MG63 (cell line): ENCODE data around the gene TSPAN11. TPM values are rescaled to one million over a fixed set of nuclear protein-coding genes. Genes with fewer than 3 reads are reported as not detected.

Experiments
- DNase-seq: peaks from one replicate; pipeline ENCODE4 v3.0.0-alpha.2; 2020
- H3K27me3 ChIP-seq: fragments of 250-450 bp; sonication (Bioruptor Pico); 2 replicates; pipeline ENCODE4 v1.5.1; 2020; ENCODE audit warnings: mild to moderate bottlenecking, moderate library complexity
- H3K36me3 ChIP-seq: fragments of 250-450 bp; sonication (Bioruptor Pico); 2 replicates; pipeline ENCODE4 v1.5.1; 2020; ENCODE audit warnings: mild to moderate bottlenecking, moderate library complexity
- H3K4me3 ChIP-seq: fragments of 250-450 bp; sonication (Bioruptor Pico); 2 replicates; pipeline ENCODE4 v1.5.1; 2020; ENCODE audit warnings: mild to moderate bottlenecking, moderate library complexity
- H3K9me3 ChIP-seq: fragments of 250-450 bp; sonication (Bioruptor Pico); 2 replicates; pipeline ENCODE4 v1.5.1; 2020; ENCODE audit warnings: mild to moderate bottlenecking, moderate library complexity
- total RNA-seq: library from RNA; depleted of rRNA; stranded (reverse); fragments of >200 nt; shearing (Covaris generic); gene quantifications from 2 replicates; pipeline ENCODE4 v1.2.3, GENCODE V29; 2014; ENCODE audit warnings: low replicate concordance

Gene TSPAN11
- total RNA-seq, 1 experiment from 2014 or later: 1.0 TPM

GRCh38 chr12:30905463-30906009 is 21.0 kb upstream of the TSPAN11 start:
- no peaks in the 10 kb centered on the region for H3K27me3 ChIP-seq
- no peak for DNase-seq
- H3K4me3 ChIP-seq: no peak overlapping the region
- no peaks in the 10 kb centered on the region for H3K9me3 ChIP-seq
- H3K36me3 ChIP-seq: no peaks in the 10 kb centered on the region

GRCh38 chr12:30908076-30908721 is 18.3 kb upstream of the TSPAN11 start:
- Histone ChIP-seq H3K36me3 (no peaks in the 10 kb centered on the region), H3K9me3 (no peaks in the 10 kb centered on the region), H3K27me3 (no peaks in the 10 kb centered on the region), H3K4me3 (no peak overlapping the region)
- DNase-seq: no peak

- no peak overlapping the region for H3K4me3 ChIP-seq
- no peaks in the 10 kb centered on the region for H3K36me3 ChIP-seq
- H3K27me3 ChIP-seq: no peaks in the 10 kb centered on the region
- DNase-seq: peak; percentile 60
- no peaks in the 10 kb centered on the region for H3K9me3 ChIP-seq
Measured at GRCh38 chr12:30908722-30909348, 17.7 kb upstream of the TSPAN11 start.

- H3K4me3 ChIP-seq: no peak overlapping the region
- DNase-seq: peak; percentile 48
- H3K9me3 ChIP-seq: no peaks in the 10 kb centered on the region
- no peaks in the 10 kb centered on the region for H3K27me3 ChIP-seq
- no peaks in the 10 kb centered on the region for H3K36me3 ChIP-seq
Measured at GRCh38 chr12:30909349-30910037, 17.1 kb upstream of the TSPAN11 start.

GRCh38 chr12:30910038-30910350 is 16.6 kb upstream of the TSPAN11 start:
- Histone ChIP-seq H3K9me3 (no peaks in the 10 kb centered on the region), H3K36me3 (no peaks in the 10 kb centered on the region), H3K4me3 (no peak overlapping the region), H3K27me3 (no peaks in the 10 kb centered on the region)
- no peak for DNase-seq

- H3K4me3 ChIP-seq: no peak overlapping the region
- no peak for DNase-seq
- no peaks in the 10 kb centered on the region for H3K9me3 ChIP-seq
- H3K27me3 ChIP-seq: no peaks in the 10 kb centered on the region
- H3K36me3 ChIP-seq: no peaks in the 10 kb centered on the region
Measured at GRCh38 chr12:30911207-30911606, 15.3 kb upstream of the TSPAN11 start.

GRCh38 chr12:30913323-30913722 is 13.2 kb upstream of the TSPAN11 start:
- no peak overlapping the region for H3K4me3 ChIP-seq
- no peaks in the 10 kb centered on the region for H3K27me3 ChIP-seq
- no peaks in the 10 kb centered on the region for H3K36me3 ChIP-seq
- no peaks in the 10 kb centered on the region for H3K9me3 ChIP-seq
- no peak for DNase-seq

GRCh38 chr12:30914986-30915591 is 11.5 kb upstream of the TSPAN11 start:
- Histone ChIP-seq H3K36me3 (no peaks in the 10 kb centered on the region), H3K4me3 (no peak overlapping the region), H3K27me3 (no peaks in the 10 kb centered on the region), H3K9me3 (no peaks in the 10 kb centered on the region)
- no peak for DNase-seq

GRCh38 chr12:30923057-30923456 is 3.5 kb upstream of the TSPAN11 start:
- H3K4me3 ChIP-seq: no peak overlapping the region
- no peaks in the 10 kb centered on the region for H3K9me3 ChIP-seq
- no peaks in the 10 kb centered on the region for H3K27me3 ChIP-seq
- no peaks in the 10 kb centered on the region for H3K36me3 ChIP-seq
- DNase-seq: no peak

DNA sequence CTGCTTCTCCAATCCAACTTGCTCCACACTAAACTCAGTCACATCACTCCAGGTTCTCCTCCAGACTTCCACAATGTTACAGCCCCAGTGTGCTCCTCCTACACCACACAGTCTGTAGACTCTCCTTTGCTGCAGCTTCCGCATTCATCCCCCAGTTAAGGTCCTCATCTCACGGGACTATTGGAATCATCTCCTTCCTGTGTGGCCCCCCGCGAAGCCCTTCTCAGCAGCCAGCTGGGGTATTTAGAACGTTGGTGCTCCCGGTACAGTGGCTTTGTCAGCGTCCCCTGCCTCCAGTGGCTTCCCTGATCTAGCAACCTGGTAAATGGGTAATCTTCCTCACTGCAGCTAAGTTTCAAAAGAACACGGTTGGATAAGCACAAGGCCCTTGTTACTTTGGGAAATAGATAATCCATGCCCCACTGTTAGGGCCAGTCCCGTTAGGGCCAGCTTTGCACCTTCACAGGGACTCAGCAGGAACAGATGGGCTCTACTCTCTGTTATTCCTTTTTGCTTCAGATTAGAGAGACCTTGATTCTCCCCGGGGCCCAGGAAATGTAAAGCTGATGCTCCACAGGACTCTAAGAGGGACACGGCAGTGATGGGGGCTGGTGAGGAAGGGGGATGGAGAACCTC is 823 bp upstream of the TSPAN11 start:
- Histone ChIP-seq H3K9me3 (no peaks in the 10 kb centered on the region), H3K4me3 (peak overlapping the region; percentile 34), H3K27me3 (no peaks in the 10 kb centered on the region), H3K36me3 (no peaks in the 10 kb centered on the region)
- no peak for DNase-seq

DNA sequence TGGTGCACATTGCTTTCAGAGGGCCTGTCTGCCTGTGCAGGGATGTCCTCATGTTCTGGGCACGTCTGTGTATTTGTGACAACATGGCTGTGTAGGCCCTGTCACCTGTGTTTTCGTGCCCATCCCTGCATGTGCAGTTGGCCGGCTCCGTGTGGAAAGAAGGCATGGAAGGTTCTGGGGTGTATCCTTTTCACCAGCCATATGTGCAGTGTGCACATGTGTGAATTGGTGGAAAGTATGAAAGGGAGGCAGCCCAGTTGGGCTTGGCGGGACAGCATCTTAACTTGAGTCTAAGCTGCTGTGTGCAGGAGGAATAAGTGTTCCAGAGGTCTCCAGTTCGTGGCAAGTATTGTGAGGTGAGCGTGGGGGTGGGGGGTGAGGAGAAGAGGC is 669 bp downstream of the TSPAN11 start:
- DNase-seq: no peak
- Histone ChIP-seq H3K9me3 (no peaks in the 10 kb centered on the region), H3K27me3 (no peaks in the 10 kb centered on the region), H3K36me3 (no peaks in the 10 kb centered on the region), H3K4me3 (no peak overlapping the region)

- Histone ChIP-seq H3K9me3 (no peaks in the 10 kb centered on the region), H3K27me3 (no peaks in the 10 kb centered on the region), H3K4me3 (no peak overlapping the region), H3K36me3 (no peaks in the 10 kb centered on the region)
- no peak for DNase-seq
Measured at GRCh38 chr12:30928356-30929244, 2.1 kb downstream of the TSPAN11 start.

- Histone ChIP-seq H3K27me3 (no peaks in the 10 kb centered on the region), H3K9me3 (no peaks in the 10 kb centered on the region), H3K36me3 (no peaks in the 10 kb centered on the region), H3K4me3 (no peak overlapping the region)
- no peak for DNase-seq
Measured at GRCh38 chr12:30930238-30930637, 3.7 kb downstream of the TSPAN11 start.

GRCh38 chr12:30930641-30931040 is 4.1 kb downstream of the TSPAN11 start:
- no peaks in the 10 kb centered on the region for H3K9me3 ChIP-seq
- H3K27me3 ChIP-seq: no peaks in the 10 kb centered on the region; the same call in 1 of the 2 replicates
- no peaks in the 10 kb centered on the region for H3K36me3 ChIP-seq
- H3K4me3 ChIP-seq: no peak overlapping the region
- DNase-seq: no peak

GRCh38 chr12:30932881-30933280 is 6.3 kb downstream of the TSPAN11 start:
- no peak for DNase-seq
- H3K36me3 ChIP-seq: no peaks in the 10 kb centered on the region
- no peaks in the 10 kb centered on the region for H3K9me3 ChIP-seq
- H3K27me3 ChIP-seq: peaks cover 5% of the 10 kb centered on the region
- no peak overlapping the region for H3K4me3 ChIP-seq

DNA sequence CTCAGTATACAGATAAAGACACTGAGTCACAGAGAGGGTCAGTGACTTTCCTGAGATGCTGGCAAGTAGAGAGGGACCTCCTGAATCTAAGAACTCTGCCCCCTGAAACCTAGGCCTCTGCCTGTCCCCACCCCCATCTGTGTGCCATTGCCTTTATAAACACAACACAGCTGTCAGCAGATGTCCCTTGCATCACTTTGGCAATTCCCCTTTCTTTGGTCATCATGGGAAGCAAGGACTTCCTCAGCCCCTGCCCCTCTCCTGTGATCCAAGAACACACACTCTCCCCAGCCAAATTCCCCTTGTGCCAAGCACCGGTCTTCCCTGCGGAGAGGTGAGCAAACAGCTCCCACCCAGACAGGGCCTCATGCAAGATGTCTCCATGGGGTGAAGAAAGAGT is 8.3 kb downstream of the TSPAN11 start:
- no peaks in the 10 kb centered on the region for H3K36me3 ChIP-seq
- peaks cover 5% of the 10 kb centered on the region for H3K27me3 ChIP-seq
- no peak for DNase-seq
- H3K4me3 ChIP-seq: no peak overlapping the region
- H3K9me3 ChIP-seq: no peaks in the 10 kb centered on the region
